ENCODE data around the gene RPL12. TPM values are rescaled to one million over a fixed set of nuclear protein-coding genes. Genes with fewer than 3 reads are reported as not detected.

RPL12 gene
- total and polyA plus RNA-seq, 2 of the 13 experiments (the other 11 are each of a cell fraction or from before 2014, with no cell fraction given): 1,551 to 2,590 TPM

GRCh38 chr9:127418037-127418471 lies 33.2 kb downstream of the RPL12 start (continued):
- no peak for TF ChIP-seq ZNF597 (CRISPR knock-in tag; IDR thresholded peaks at IDR 0.05)
- TF ChIP-seq FOSL1 (CRISPR knock-in tag; IDR thresholded peaks at IDR 0.05; ENCODE audit: borderline replicate concordance): no peak
- TF ChIP-seq THAP9 (CRISPR knock-in tag; IDR thresholded peaks at IDR 0.05; ENCODE audit: borderline replicate concordance): no peak
- no peak for TF ChIP-seq TSC22D2 (CRISPR knock-in tag; IDR thresholded peaks at IDR 0.05; ENCODE audit: borderline replicate concordance)
- no peak for TF ChIP-seq ZNF629 (CRISPR knock-in tag; conservative IDR thresholded peaks at IDR 0.05)
- TF ChIP-seq POLR2G (IDR thresholded peaks at IDR 0.05; ENCODE audit: low read depth, low read length): no peak
- no peak for TF ChIP-seq BCL6 (CRISPR knock-in tag; IDR thresholded peaks at IDR 0.05)
- TF ChIP-seq ZNF33B (CRISPR knock-in tag; IDR thresholded peaks at IDR 0.05): no peak
- TF ChIP-seq ZNF24 (IDR thresholded peaks at IDR 0.05): no peak
- TF ChIP-seq HOXA9 (CRISPR knock-in tag; IDR thresholded peaks at IDR 0.05; ENCODE audit: borderline replicate concordance): no peak
- no peak for TF ChIP-seq STAT6 (CRISPR knock-in tag; IDR thresholded peaks at IDR 0.05; ENCODE audit: borderline replicate concordance)
- TF ChIP-seq ZNF335 (CRISPR knock-in tag; IDR thresholded peaks at IDR 0.05): no peak
- TF ChIP-seq SNAPC2 (CRISPR knock-in tag; IDR thresholded peaks at IDR 0.05): no peak
- TF ChIP-seq AGO2 (optimal IDR thresholded peaks at IDR 0.05; ENCODE audit: low read depth, low read length): peak; percentile 77
- TF ChIP-seq GATA4 (IDR thresholded peaks at IDR 0.05; ENCODE audit: borderline replicate concordance, low read depth): no peak
- no peak for TF ChIP-seq RBFOX2 (IDR thresholded peaks at IDR 0.05; ENCODE audit: low read depth, low read length)

All from HepG2 (cell line).